Measurements from ENCODE around the gene PALM.
A peak's percentile ranks its signal among the peaks of the same experiment; 100 is the strongest.

The PALM gene

DNA sequence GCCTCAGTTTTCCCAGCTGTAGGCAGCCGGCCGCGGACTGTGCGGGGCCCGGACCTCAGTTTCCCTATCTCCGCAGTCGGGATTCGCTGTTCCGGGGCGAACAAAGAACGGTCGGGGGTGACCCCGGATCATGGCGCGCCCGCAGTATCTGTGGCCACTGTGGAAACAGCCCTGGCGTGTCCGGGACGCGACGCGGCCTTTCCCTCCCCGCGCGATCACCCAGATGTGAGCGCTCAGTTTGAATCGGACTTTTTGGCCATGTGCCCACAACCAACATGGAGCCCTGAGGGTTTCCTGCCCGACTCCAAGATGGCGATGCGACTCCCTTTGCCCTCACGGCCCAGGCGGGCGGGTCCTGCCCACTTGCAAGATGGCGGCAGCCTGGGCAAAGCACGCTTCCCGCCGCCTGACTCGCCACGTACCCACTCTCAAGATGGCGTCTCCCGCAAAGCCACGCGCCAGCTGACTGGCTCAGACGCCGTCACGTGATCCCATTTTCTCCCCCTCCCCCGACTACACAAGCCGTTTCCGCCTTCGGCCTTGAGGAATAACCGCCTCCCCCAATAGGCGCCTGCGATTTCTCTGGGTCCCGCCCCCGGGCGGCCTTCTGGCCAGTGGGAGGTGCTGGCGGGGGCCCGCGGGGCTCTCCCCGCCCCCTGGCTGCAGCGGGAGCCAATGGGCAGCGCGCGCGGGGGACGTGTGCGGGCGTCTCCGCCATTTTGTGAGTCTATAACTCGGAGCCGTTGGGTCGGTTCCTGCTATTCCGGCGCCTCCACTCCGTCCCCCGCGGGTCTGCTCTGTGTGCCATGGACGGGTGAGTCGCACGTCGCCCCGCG, 88.2 kb downstream of the PALM start, which contains the start of gene PTBP1:
Gene PTBP1 (plus strand): TSS at position 761 of the 836 bp plus-strand sequence. CDS start 46 bp downstream, at position 807.
- Mint-ChIP-seq H3K27me3 (ENCODE audit: low read depth) (peaks cover 3% of the 10 kb centered on the region), H3K4me3 (peak within 1 kb of the TSS; percentile 94), H3K27ac (peak within 1 kb of the TSS; percentile 86), H3K4me1 (ENCODE audit: low read depth) (peaks cover 30% of the 10 kb centered on the region), H3K9me3 (no peaks in the 10 kb centered on the region), H3K36me3 (ENCODE audit: low read depth) (peaks cover 20% of the 10 kb centered on the region)

Data from T-helper 1 cell treated with Interleukin-12 subunit alpha and Interleukin-12 subunit beta and Interleukin-4 antibody, amounts not matched to agents 30 μg/mL and 1 μg/mL, for 36 hours (primary cell).